ENCODE data around the gene PARVA.
A peak's percentile ranks its signal among the peaks of the same experiment; 100 is the strongest.

Gene PARVA, protein sequence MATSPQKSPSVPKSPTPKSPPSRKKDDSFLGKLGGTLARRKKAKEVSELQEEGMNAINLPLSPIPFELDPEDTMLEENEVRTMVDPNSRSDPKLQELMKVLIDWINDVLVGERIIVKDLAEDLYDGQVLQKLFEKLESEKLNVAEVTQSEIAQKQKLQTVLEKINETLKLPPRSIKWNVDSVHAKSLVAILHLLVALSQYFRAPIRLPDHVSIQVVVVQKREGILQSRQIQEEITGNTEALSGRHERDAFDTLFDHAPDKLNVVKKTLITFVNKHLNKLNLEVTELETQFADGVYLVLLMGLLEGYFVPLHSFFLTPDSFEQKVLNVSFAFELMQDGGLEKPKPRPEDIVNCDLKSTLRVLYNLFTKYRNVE
- 1.7 to 3.9 (median 1.9) reads per million in 3 donors for total RNA-seq

DNA sequence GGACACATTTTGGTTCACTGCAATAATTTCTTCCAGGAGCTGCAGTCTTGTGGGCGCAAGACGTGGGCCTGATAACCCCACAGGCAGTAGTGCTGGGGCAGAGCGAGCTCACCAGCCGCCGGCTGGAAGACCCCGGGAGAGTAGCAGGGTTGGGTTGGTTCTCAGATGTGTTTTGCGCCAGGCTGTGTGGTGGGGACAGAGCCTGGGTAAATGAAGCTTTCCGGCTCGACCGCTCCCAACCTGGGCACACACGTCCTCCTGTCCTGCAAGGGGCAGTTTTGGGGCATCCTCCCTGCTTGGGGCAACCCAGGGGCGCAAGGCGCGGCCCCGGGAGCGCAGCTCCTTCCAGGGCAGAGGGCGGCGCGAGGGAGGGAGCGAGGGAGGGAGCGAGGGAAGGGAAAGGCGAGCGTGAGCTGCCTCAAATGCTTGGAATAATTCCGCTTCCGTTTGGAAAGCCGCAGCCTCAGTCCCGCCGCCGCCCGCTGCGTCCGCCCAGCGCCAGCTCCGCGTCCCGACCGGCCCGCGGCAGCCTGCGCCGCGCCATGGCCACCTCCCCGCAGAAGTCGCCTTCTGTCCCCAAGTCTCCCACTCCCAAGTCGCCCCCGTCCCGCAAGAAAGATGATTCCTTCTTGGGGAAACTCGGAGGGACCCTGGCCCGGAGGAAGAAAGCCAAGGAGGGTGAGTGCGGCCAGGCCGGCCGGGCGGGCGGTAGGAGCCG, at the start of gene PARVA:
PARVA (plus strand) TSS at position 466 of the 718 bp plus-strand sequence; CDS start at position 543, 77 bp downstream.
- no peaks in the 10 kb centered on the region for H3K36me3 ChIP-seq (ENCODE audit: control insufficient read depth, insufficient read depth, low read length)
- no peaks in the 10 kb centered on the region for H3K9me3 ChIP-seq (ENCODE audit: control insufficient read depth, low read length)
- no peak for DNase-seq
- H3K4me1 ChIP-seq (ENCODE audit: control insufficient read depth, insufficient read depth, low read length, poor library complexity, severe bottlenecking) = peaks cover 5% of the 10 kb centered on the region
- H3K4me3 ChIP-seq (ENCODE audit: insufficient read depth, low read depth, low read length, poor library complexity, severe bottlenecking) = peak within 1 kb of the TSS; percentile 56
- no peak within 1 kb of the TSS for H3K27ac ChIP-seq (ENCODE audit: insufficient read depth, low read length, poor library complexity, severe bottlenecking)
- H3K27me3 ChIP-seq (replicated peaks; ENCODE audit: control insufficient read depth, insufficient read depth, low read length, poor library complexity, severe bottlenecking) = no peaks in the 10 kb centered on the region

DNA sequence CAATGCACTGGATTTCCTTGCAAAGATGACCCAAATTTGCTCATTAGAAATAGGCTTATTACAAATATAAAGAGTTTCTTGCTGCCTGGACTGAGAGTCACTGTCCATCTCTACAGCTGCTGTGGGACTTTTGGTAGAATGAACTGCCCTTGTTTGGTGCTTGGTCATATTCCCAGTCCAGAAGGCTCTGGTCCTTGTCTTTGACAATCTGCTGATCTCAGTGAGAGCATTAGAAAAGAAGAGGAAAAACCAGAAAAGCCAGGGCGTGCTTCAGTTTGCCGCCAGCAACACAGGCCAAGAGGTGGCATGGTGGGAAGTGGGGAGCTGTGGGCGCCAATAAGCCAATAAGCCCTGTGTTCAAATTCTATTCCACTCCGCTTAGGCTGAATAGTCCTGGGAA, 48.2 kb upstream of the PARVA start:
- Histone ChIP-seq H3K27me3 (replicated peaks; ENCODE audit: control insufficient read depth, insufficient read depth, low read length, poor library complexity, severe bottlenecking) (no peaks in the 10 kb centered on the region), H3K9me3 (ENCODE audit: control insufficient read depth, low read length) (no peaks in the 10 kb centered on the region), H3K4me1 (ENCODE audit: control insufficient read depth, insufficient read depth, low read length, poor library complexity, severe bottlenecking) (no peaks in the 10 kb centered on the region), H3K36me3 (ENCODE audit: control insufficient read depth, insufficient read depth, low read length) (peaks cover 2% of the 10 kb centered on the region), H3K27ac (ENCODE audit: insufficient read depth, low read length, poor library complexity, severe bottlenecking) (no peak overlapping the region), H3K4me3 (ENCODE audit: insufficient read depth, low read depth, low read length, poor library complexity, severe bottlenecking) (no peak overlapping the region)
- no peak for DNase-seq

DNA sequence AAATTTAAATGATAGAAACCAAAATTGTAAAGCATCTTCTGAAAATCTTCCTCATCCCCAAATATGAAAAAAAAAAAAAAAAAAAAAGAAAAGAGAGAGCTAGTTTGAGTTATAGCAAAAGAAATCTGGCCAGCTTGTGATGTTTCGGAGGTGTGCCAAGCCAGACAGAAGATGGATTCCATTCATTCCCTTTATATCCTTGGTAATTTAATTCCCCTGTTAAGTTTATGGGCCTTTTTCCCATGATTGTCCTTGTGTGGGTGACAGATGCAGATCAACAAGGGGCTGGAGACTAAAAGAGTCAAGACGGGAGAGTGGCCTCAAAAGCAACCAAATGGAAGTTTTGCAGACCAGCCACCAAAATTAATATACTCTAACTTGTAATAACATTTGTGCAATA, 47.6 kb upstream of the PARVA start:
- Histone ChIP-seq H3K9me3 (ENCODE audit: control insufficient read depth, low read length) (no peaks in the 10 kb centered on the region), H3K4me1 (ENCODE audit: control insufficient read depth, insufficient read depth, low read length, poor library complexity, severe bottlenecking) (no peaks in the 10 kb centered on the region)

DNA sequence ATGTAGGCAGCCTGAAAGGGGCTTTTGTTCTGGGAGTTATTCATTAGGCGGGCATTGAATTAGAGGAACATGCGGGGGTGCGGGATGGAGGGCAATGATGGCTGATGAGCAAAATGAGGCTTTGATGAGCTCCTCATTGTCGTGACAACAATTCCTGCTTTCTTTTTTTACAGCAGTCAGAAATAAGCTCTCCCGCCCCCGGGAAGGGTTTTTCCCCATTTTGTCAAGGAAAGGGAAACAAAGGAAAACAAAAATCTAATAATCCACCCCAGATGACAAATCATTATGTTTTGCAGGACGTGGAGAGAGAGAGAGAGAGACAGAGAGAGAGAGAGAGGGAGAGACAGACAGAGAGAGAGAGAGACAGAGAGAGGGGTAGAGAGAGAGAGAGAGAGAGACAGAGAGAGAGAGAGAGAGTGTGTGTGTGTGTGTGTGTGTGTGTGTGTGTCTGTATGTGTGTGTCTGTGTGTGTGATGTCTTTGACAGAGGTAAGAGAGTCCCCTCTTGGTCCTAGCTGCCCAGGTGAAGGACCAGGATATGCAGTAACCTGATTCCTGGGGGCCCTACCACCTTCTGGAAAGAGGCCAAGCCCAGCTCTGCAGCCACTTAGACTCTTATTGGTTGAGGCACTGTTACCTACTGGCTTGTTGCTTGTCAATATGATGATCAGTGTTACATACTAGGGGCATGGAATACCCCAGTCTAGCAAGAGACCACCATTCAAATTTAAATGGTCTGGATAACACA, 46.7 kb upstream of the PARVA start:
- no peaks in the 10 kb centered on the region for H3K36me3 ChIP-seq (ENCODE audit: control insufficient read depth, insufficient read depth, low read length)
- no peak overlapping the region for H3K4me3 ChIP-seq (ENCODE audit: insufficient read depth, low read depth, low read length, poor library complexity, severe bottlenecking)
- H3K27me3 ChIP-seq (replicated peaks; ENCODE audit: control insufficient read depth, insufficient read depth, low read length, poor library complexity, severe bottlenecking) = no peaks in the 10 kb centered on the region
- no peaks in the 10 kb centered on the region for H3K4me1 ChIP-seq (ENCODE audit: control insufficient read depth, insufficient read depth, low read length, poor library complexity, severe bottlenecking)
- H3K9me3 ChIP-seq (ENCODE audit: control insufficient read depth, low read length) = no peaks in the 10 kb centered on the region
- no peak for DNase-seq
- no peak overlapping the region for H3K27ac ChIP-seq (ENCODE audit: insufficient read depth, low read length, poor library complexity, severe bottlenecking)

More for the DNA sequence above, 47.6 kb upstream of the PARVA start:
- H3K4me3 ChIP-seq (ENCODE audit: insufficient read depth, low read depth, low read length, poor library complexity, severe bottlenecking) = no peak overlapping the region
- no peak for DNase-seq
- no peaks in the 10 kb centered on the region for H3K36me3 ChIP-seq (ENCODE audit: control insufficient read depth, insufficient read depth, low read length)
- H3K27ac ChIP-seq (ENCODE audit: insufficient read depth, low read length, poor library complexity, severe bottlenecking) = no peak overlapping the region
- no peaks in the 10 kb centered on the region for H3K27me3 ChIP-seq (replicated peaks; ENCODE audit: control insufficient read depth, insufficient read depth, low read length, poor library complexity, severe bottlenecking)

DNA sequence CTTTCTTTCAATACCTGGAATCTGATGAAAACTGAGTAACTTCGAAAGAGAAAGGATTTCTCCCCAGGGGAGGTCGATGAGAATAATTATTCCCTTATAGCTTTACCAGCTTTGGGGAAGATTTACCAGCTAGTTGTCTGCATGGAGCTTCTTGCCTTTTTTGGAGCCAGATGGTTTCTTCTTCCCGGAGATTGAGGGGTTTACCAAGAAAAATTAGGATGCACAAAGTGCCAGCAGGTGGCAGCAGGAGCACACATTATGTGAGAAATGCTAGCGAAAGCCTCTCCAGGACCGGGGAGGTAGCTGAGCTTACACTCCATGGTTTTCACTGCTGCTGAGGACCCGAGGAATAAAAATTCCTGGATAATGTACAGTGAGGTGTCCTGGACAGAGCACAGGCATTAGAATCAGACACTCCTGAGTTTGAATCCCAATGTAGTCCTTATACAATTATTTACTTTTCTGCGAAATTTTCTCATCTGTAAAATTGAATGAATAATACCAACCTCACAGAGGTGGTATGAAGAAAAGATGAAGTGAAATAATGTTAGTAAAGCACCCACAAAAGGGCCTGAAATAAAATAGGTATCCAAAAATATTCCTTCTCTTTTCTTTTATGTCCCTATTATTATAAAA, 46.0 kb upstream of the PARVA start:
- peak; percentile 39 to 64 (median 44) for DNase-seq
- Histone ChIP-seq H3K4me1 (ENCODE audit: control insufficient read depth, insufficient read depth, low read length, poor library complexity, severe bottlenecking) (no peaks in the 10 kb centered on the region), H3K27ac (ENCODE audit: insufficient read depth, low read length, poor library complexity, severe bottlenecking) (no peak overlapping the region)

DNA sequence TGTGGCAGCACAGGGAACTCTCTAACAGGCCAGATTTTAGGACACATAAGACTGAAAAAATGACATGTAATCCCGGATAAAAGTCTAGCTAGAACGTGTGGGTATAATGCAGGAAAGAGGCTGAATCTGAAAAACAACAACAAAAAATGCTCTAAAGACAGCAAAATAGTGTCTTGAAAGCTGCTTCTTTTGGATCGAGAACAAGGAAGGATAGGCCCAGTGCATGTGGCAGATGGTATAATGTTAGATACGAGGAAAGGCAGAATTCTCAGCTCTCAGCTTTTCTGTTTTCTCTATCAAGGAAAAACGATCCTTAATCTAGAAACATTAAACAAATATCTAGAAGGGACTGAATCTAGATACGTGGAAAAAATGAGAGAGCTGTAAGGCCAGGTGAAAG, 33.8 kb upstream of the PARVA start:
- no peak overlapping the region for H3K27ac ChIP-seq (ENCODE audit: insufficient read depth, low read length, poor library complexity, severe bottlenecking)
- H3K27me3 ChIP-seq (replicated peaks; ENCODE audit: control insufficient read depth, insufficient read depth, low read length, poor library complexity, severe bottlenecking) = no peaks in the 10 kb centered on the region
- H3K9me3 ChIP-seq (ENCODE audit: control insufficient read depth, low read length) = no peaks in the 10 kb centered on the region
- DNase-seq = no peak
- no peaks in the 10 kb centered on the region for H3K36me3 ChIP-seq (ENCODE audit: control insufficient read depth, insufficient read depth, low read length)
- H3K4me3 ChIP-seq (ENCODE audit: insufficient read depth, low read depth, low read length, poor library complexity, severe bottlenecking) = no peak overlapping the region
- no peaks in the 10 kb centered on the region for H3K4me1 ChIP-seq (ENCODE audit: control insufficient read depth, insufficient read depth, low read length, poor library complexity, severe bottlenecking)

More for the DNA sequence above, 46.0 kb upstream of the PARVA start:
- H3K27me3 ChIP-seq (replicated peaks; ENCODE audit: control insufficient read depth, insufficient read depth, low read length, poor library complexity, severe bottlenecking) = no peaks in the 10 kb centered on the region
- H3K4me3 ChIP-seq (ENCODE audit: insufficient read depth, low read depth, low read length, poor library complexity, severe bottlenecking) = no peak overlapping the region
- H3K9me3 ChIP-seq (ENCODE audit: control insufficient read depth, low read length) = no peaks in the 10 kb centered on the region
- no peaks in the 10 kb centered on the region for H3K36me3 ChIP-seq (ENCODE audit: control insufficient read depth, insufficient read depth, low read length)

DNA sequence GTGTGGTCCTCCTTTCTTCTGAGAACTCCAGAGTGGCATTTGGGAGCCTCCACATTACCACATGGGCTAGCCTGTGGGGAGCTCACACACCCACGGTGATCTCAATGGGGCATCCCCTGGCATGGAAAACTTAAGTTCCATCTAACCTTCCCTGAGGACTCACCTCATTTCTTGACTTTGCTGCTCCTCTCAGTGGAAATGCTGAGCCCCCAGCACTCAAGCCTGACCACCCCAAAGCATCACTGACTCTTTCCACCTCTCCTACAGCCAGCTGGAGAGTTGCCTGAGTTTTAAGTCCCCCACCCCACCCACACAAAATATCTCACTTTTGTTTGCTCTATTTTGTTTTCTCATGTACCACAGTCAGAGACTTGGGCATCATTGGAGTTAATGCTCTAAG, 23.8 kb upstream of the PARVA start:
- no peaks in the 10 kb centered on the region for H3K9me3 ChIP-seq (ENCODE audit: control insufficient read depth, low read length)
- no peak overlapping the region for H3K27ac ChIP-seq (ENCODE audit: insufficient read depth, low read length, poor library complexity, severe bottlenecking)
- no peak for DNase-seq
- H3K27me3 ChIP-seq (replicated peaks; ENCODE audit: control insufficient read depth, insufficient read depth, low read length, poor library complexity, severe bottlenecking) = no peaks in the 10 kb centered on the region
- peaks cover 11% of the 10 kb centered on the region for H3K4me1 ChIP-seq (ENCODE audit: control insufficient read depth, insufficient read depth, low read length, poor library complexity, severe bottlenecking)
- H3K4me3 ChIP-seq (ENCODE audit: insufficient read depth, low read depth, low read length, poor library complexity, severe bottlenecking) = no peak overlapping the region
- H3K36me3 ChIP-seq (ENCODE audit: control insufficient read depth, insufficient read depth, low read length) = no peaks in the 10 kb centered on the region

DNA sequence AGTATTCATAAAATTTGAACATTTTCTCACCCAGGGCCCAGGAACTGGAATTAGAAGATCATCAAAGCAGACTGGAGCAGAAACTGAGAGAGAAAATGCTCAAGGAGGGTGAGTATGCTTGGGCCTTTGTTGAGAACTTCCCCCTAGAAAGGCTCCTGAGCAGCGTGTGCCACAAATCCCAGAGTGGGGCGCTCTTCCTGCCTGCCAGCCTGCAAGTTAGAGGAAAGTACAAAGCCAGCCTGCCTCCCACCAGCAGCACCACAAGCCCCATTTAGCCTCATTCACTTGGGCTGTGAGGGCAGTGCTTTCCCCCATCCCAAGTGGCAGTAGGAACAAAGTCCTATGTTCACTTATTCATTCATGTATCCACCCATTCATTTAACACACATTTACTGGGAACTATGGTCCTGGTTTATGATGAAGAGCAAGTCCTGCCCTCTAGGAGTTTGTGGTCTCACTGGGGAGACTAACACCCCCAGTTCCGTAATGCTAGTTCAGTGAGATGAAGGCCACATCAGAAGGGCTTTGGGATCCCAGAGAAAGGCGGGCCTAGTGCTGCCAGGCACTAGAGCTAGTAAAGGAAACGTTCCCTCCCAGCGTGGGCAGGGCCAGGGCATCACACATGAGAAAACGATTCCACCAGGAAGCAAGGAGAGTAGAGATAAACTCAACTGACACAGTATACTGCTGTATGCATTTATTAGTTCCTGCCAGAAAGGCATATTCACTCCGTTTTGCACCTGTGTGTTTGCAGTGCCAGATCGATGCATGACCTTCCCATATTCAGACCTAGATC, 22.4 kb upstream of the PARVA start:
- Histone ChIP-seq H3K9me3 (ENCODE audit: control insufficient read depth, low read length) (no peaks in the 10 kb centered on the region), H3K27ac (ENCODE audit: insufficient read depth, low read length, poor library complexity, severe bottlenecking) (no peak overlapping the region), H3K36me3 (ENCODE audit: control insufficient read depth, insufficient read depth, low read length) (no peaks in the 10 kb centered on the region), H3K4me1 (ENCODE audit: control insufficient read depth, insufficient read depth, low read length, poor library complexity, severe bottlenecking) (peaks cover 11% of the 10 kb centered on the region), H3K27me3 (replicated peaks; ENCODE audit: control insufficient read depth, insufficient read depth, low read length, poor library complexity, severe bottlenecking) (no peaks in the 10 kb centered on the region), H3K4me3 (ENCODE audit: insufficient read depth, low read depth, low read length, poor library complexity, severe bottlenecking) (no peak overlapping the region)
- DNase-seq = no peak

DNA sequence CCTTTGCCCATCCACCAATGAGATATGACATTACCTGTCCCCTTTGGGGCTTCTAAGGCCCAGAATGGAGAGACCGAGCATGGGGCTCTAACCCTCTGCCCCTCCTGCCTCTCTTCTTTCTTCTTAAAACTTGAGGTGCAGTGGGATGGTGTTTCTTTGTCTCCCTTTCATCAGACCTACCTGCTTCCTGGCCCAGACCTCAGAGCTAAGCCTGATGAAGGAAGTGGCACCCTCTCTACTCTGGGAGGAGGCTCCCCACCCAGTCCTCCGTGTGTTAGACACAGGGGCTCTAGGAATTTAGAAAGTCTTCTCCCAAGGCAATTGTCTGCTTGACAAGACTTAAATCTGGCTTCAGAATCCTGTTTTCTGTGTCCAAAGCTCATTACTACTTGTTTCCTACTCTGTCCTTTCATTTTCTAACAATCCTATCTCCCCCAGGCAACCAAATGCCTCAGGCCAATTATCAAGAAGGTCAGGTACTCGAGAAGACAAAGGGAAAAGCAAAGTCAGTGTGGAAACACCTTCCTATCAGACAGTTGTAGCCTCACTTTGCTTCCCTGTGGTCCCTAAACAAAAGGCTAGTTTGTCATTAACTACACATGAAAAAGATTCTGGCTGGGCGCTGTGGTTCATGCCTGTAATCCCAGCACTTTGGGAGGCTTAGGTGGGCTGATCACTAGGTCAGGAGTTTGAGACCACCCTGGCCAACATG, 20.3 kb upstream of the PARVA start:
- H3K4me3 ChIP-seq (ENCODE audit: insufficient read depth, low read depth, low read length, poor library complexity, severe bottlenecking) = peak overlapping the region; percentile 5
- peaks cover 11% of the 10 kb centered on the region for H3K4me1 ChIP-seq (ENCODE audit: control insufficient read depth, insufficient read depth, low read length, poor library complexity, severe bottlenecking)
- H3K36me3 ChIP-seq (ENCODE audit: control insufficient read depth, insufficient read depth, low read length) = no peaks in the 10 kb centered on the region
- no peak for DNase-seq
- H3K9me3 ChIP-seq (ENCODE audit: control insufficient read depth, low read length) = no peaks in the 10 kb centered on the region
- no peak overlapping the region for H3K27ac ChIP-seq (ENCODE audit: insufficient read depth, low read length, poor library complexity, severe bottlenecking)
- H3K27me3 ChIP-seq (replicated peaks; ENCODE audit: control insufficient read depth, insufficient read depth, low read length, poor library complexity, severe bottlenecking) = no peaks in the 10 kb centered on the region
